Effector memory CD4-positive, alpha-beta T cell (primary cell): ENCODE data around the gene GBA2.

ENCODE experiments used
- DNase-seq, 3 donors: peaks; one replicate each; pipeline ENCODE4 v3.0.0-alpha.2; 2020
- H3K27ac ChIP-seq: 2 replicates; pipeline ENCODE4 v1.7.0; 2013; ENCODE audit warnings: mild to moderate bottlenecking, low read length, moderate library complexity; ENCODE audit not compliant: insufficient read depth, poor library complexity, severe bottlenecking
- H3K27me3 ChIP-seq: replicated peaks from 2 replicates; pipeline ENCODE4 v1.7.0; 2013; ENCODE audit warnings: mild to moderate bottlenecking, low read length; ENCODE audit not compliant: insufficient read depth, control insufficient read depth, poor library complexity, severe bottlenecking
- H3K36me3 ChIP-seq: 2 replicates; pipeline ENCODE4 v1.7.0; 2013; ENCODE audit warnings: mild to moderate bottlenecking, low read length, moderate library complexity; ENCODE audit not compliant: control insufficient read depth, insufficient read depth
- H3K4me1 ChIP-seq: 2 replicates; pipeline ENCODE4 v1.7.0; 2013; ENCODE audit warnings: low read length, mild to moderate bottlenecking; ENCODE audit not compliant: control insufficient read depth, insufficient read depth, poor library complexity, severe bottlenecking
- H3K4me3 ChIP-seq: 2 replicates; pipeline ENCODE4 v1.7.0; 2013; ENCODE audit warnings: low read length, low read depth, mild to moderate bottlenecking; ENCODE audit not compliant: insufficient read depth, poor library complexity, severe bottlenecking
- H3K9me3 ChIP-seq: 2 replicates; pipeline ENCODE4 v1.7.0; 2013; ENCODE audit warnings: mild to moderate bottlenecking, low read length, moderate library complexity; ENCODE audit not compliant: control insufficient read depth

GBA2 gene

GRCh38 chr9:35723908-35724307 is 25.1 kb downstream of the GBA2 start:
- H3K27ac ChIP-seq = no peak overlapping the region
- H3K4me3 ChIP-seq = no peak overlapping the region
- no peaks in the 10 kb centered on the region for H3K9me3 ChIP-seq
- no peaks in the 10 kb centered on the region for H3K27me3 ChIP-seq
- peaks cover 75% of the 10 kb centered on the region for H3K36me3 ChIP-seq
- DNase-seq = no peak
- peaks cover 22% of the 10 kb centered on the region for H3K4me1 ChIP-seq

- Histone ChIP-seq H3K27me3 (no peaks in the 10 kb centered on the region), H3K4me1 (peaks cover 19% of the 10 kb centered on the region), H3K9me3 (no peaks in the 10 kb centered on the region), H3K36me3 (peaks cover 80% of the 10 kb centered on the region), H3K4me3 (no peak overlapping the region), H3K27ac (no peak overlapping the region)
- no peak for DNase-seq
These were observed 25.6 kb downstream of the GBA2 start for GRCh38 chr9:35723426-35723825.

GRCh38 chr9:35719546-35719945 is 29.5 kb downstream of the GBA2 start:
- DNase-seq = no peak
- no peaks in the 10 kb centered on the region for H3K9me3 ChIP-seq
- H3K36me3 ChIP-seq = peaks cover 100% of the 10 kb centered on the region
- H3K27me3 ChIP-seq = no peaks in the 10 kb centered on the region
- H3K27ac ChIP-seq = no peak overlapping the region
- no peaks in the 10 kb centered on the region for H3K4me1 ChIP-seq
- no peak overlapping the region for H3K4me3 ChIP-seq

GRCh38 chr9:35718721-35719511 is 30.1 kb downstream of the GBA2 start:
- Histone ChIP-seq H3K27me3 (no peaks in the 10 kb centered on the region), H3K4me3 (no peak overlapping the region), H3K27ac (no peak overlapping the region), H3K36me3 (peaks cover 100% of the 10 kb centered on the region), H3K9me3 (no peaks in the 10 kb centered on the region), H3K4me1 (no peaks in the 10 kb centered on the region)
- no peak for DNase-seq

- no peak for DNase-seq
- Histone ChIP-seq H3K4me1 (no peaks in the 10 kb centered on the region), H3K36me3 (peaks cover 100% of the 10 kb centered on the region), H3K9me3 (no peaks in the 10 kb centered on the region), H3K27me3 (no peaks in the 10 kb centered on the region), H3K27ac (no peak overlapping the region), H3K4me3 (no peak overlapping the region)
These were observed 31.7 kb downstream of the GBA2 start for GRCh38 chr9:35717132-35717870.

- H3K4me1 ChIP-seq = no peaks in the 10 kb centered on the region
- no peak for DNase-seq
- no peaks in the 10 kb centered on the region for H3K9me3 ChIP-seq
- no peaks in the 10 kb centered on the region for H3K27me3 ChIP-seq
- no peak overlapping the region for H3K27ac ChIP-seq
- H3K4me3 ChIP-seq = no peak overlapping the region
- peaks cover 100% of the 10 kb centered on the region for H3K36me3 ChIP-seq
These were observed 32.8 kb downstream of the GBA2 start for GRCh38 chr9:35716230-35716629.

- H3K27me3 ChIP-seq = no peaks in the 10 kb centered on the region
- H3K36me3 ChIP-seq = peaks cover 99% of the 10 kb centered on the region
- H3K4me3 ChIP-seq = no peak overlapping the region
- no peak overlapping the region for H3K27ac ChIP-seq
- no peak for DNase-seq
- H3K9me3 ChIP-seq = no peaks in the 10 kb centered on the region
- no peaks in the 10 kb centered on the region for H3K4me1 ChIP-seq
These were observed 34.3 kb downstream of the GBA2 start for GRCh38 chr9:35714579-35715252.

- Histone ChIP-seq H3K27me3 (no peaks in the 10 kb centered on the region), H3K27ac (no peak overlapping the region), H3K4me1 (no peaks in the 10 kb centered on the region), H3K4me3 (no peak overlapping the region), H3K36me3 (peaks cover 96% of the 10 kb centered on the region), H3K9me3 (no peaks in the 10 kb centered on the region)
- no peak for DNase-seq
These were observed 34.9 kb downstream of the GBA2 start for GRCh38 chr9:35714123-35714522.

GRCh38 chr9:35713578-35713977 is 35.5 kb downstream of the GBA2 start:
- H3K4me3 ChIP-seq = no peak overlapping the region
- H3K27ac ChIP-seq = no peak overlapping the region
- H3K4me1 ChIP-seq = no peaks in the 10 kb centered on the region
- peaks cover 96% of the 10 kb centered on the region for H3K36me3 ChIP-seq
- no peaks in the 10 kb centered on the region for H3K27me3 ChIP-seq
- DNase-seq = no peak
- H3K9me3 ChIP-seq = no peaks in the 10 kb centered on the region
